Tibial nerve (tissue), 4 donors: Measurements from ENCODE around the gene FAU. TPM values are rescaled to one million over a fixed set of nuclear protein-coding genes. Genes with fewer than 3 reads are reported as not detected.

Experiments
- DNase-seq, 2 donors: peaks; one replicate each; pipeline ENCODE4 v3.0.0-alpha.2; 2019; ENCODE audit warnings: low spot score in 2 of 2
- H3K27ac ChIP-seq, 4 donors: fragments of 200-600 bp; sonication (generic) in 3 of 4; one replicate each; pipeline ENCODE4 v1.5.1; 2017 to 2019; ENCODE audit warnings: mild to moderate bottlenecking in 1 of 4
- H3K27me3 ChIP-seq, 2 donors: fragments of 200-600 bp; sonication (generic) in 1 of 2; one replicate each; pipeline versions ENCODE4 v1.5.1 to v1.6.0; 2017 to 2019
- H3K36me3 ChIP-seq, 3 donors: fragments of 200-600 bp; sonication (generic); one replicate each; pipeline ENCODE4 v1.5.1; 2018 to 2019
- H3K4me1 ChIP-seq, 4 donors: fragments of 200-600 bp; sonication (generic) in 3 of 4; one replicate each; pipeline ENCODE4 v1.5.1; 2017 to 2019
- H3K4me3 ChIP-seq, 4 donors: fragments of 200-600 bp; sonication (generic) in 3 of 4; one replicate each; pipeline ENCODE4 v1.5.1; 2017 to 2019; ENCODE audit warnings: mild to moderate bottlenecking in 1 of 4, moderate library complexity in 1 of 4
- H3K9me3 ChIP-seq, 4 donors: fragments of 200-600 bp; sonication (generic) in 3 of 4; one replicate each; pipeline ENCODE4 v1.5.1; 2017 to 2019
- CTCF ChIP-seq, 5 experiments: fragments of 200-600 bp in 3 of 5; fragments of 450-650 bp in 2 of 5; sonication (generic) in 3 of 5; IDR thresholded peaks; one replicate each; pipeline ENCODE4 v1.5.1; 2016 to 2019; ENCODE audit warnings: antibody characterized with exemption in 5 of 5, mild to moderate bottlenecking in 3 of 5, moderate library complexity in 2 of 5
- EP300 ChIP-seq, 2 donors: sonication (generic); formaldehyde crosslinking; IDR thresholded peaks; one replicate each; pipeline ENCODE4 v1.6.1; 2017; ENCODE audit warnings: antibody characterized with exemption in 2 of 2, mild to moderate bottlenecking in 1 of 2
- POLR2A ChIP-seq, 2 donors: fragments of 450-650 bp; IDR thresholded peaks; one replicate each; pipeline ENCODE4 v1.6.1; 2017; ENCODE audit warnings: antibody characterized with exemption in 2 of 2, mild to moderate bottlenecking in 2 of 2, moderate library complexity in 2 of 2
- WGBS, 2 donors: methylation state at CpG; one replicate each; pipeline ENCODE4 v1.1.5; 2018; 5-methylcytosine and 5-hydroxymethylcytosine counted together
- total RNA-seq, 4 donors: library from RNA; depleted of rRNA; stranded (reverse); fragments of >200 nt; gene quantifications; one replicate each; pipeline ENCODE4 v1.1.0, GENCODE V29; 2016

The FAU gene
- total RNA-seq, 4 donors from 2014 or later, result 1,078 to 1,548 (median 1,229) TPM

- TF ChIP-seq EP300 (IDR thresholded peaks at IDR 0.05) (no peak), CTCF (IDR thresholded peaks at IDR 0.05) (no peak), POLR2A (IDR thresholded peaks at IDR 0.05) (no peak)
- H3K4me1 ChIP-seq, result peaks cover 0 to 38% (median 17%) of the 10 kb centered on the region in 4 donors
- 86 to 96% methylated on average over 9 to 19 of the region's 19 CpGs for WGBS, 2 donors
- peaks cover 0 to 72% (median 52%) of the 10 kb centered on the region in 3 donors for H3K36me3 ChIP-seq
- H3K27me3 ChIP-seq, result no peaks in the 10 kb centered on the region
- no peaks in the 10 kb centered on the region for H3K9me3 ChIP-seq
- no peak for DNase-seq
- H3K4me3 ChIP-seq, result no peak overlapping the region
- H3K27ac ChIP-seq, result no peak overlapping the region
Measured at GRCh38 chr11:65130631-65131416, 8.9 kb upstream of the FAU start.

GRCh38 chr11:65129649-65130441, 7.9 kb upstream of the FAU start:
- TF ChIP-seq CTCF (IDR thresholded peaks at IDR 0.05), result no peak
- no peak for TF ChIP-seq EP300 (IDR thresholded peaks at IDR 0.05)
- TF ChIP-seq POLR2A (IDR thresholded peaks at IDR 0.05), result no peak
- Histone ChIP-seq H3K27me3 (no peaks in the 10 kb centered on the region), H3K4me1 (peaks cover 0 to 31% (median 11%) of the 10 kb centered on the region in 4 donors), H3K36me3 (peaks cover 0 to 82% (median 55%) of the 10 kb centered on the region in 3 donors), H3K4me3 (no peak overlapping the region), H3K27ac (no peak overlapping the region), H3K9me3 (no peaks in the 10 kb centered on the region)
- no peak for DNase-seq
- 85 to 86% methylated on average over 13 of the region's 13 CpGs for WGBS, 2 donors

- Histone ChIP-seq H3K4me3 (no peak overlapping the region), H3K9me3 (no peaks in the 10 kb centered on the region), H3K27ac (no peak overlapping the region), H3K36me3 (peaks cover 0 to 89% (median 56%) of the 10 kb centered on the region in 3 donors), H3K4me1 (peaks cover 0 to 30% (median 10%) of the 10 kb centered on the region in 4 donors), H3K27me3 (no peaks in the 10 kb centered on the region)
- TF ChIP-seq CTCF (IDR thresholded peaks at IDR 0.05), result no peak
- TF ChIP-seq EP300 (IDR thresholded peaks at IDR 0.05), result no peak
- no peak for TF ChIP-seq POLR2A (IDR thresholded peaks at IDR 0.05)
- no peak for DNase-seq
- 77 to 80% methylated on average over 15 of the region's 15 CpGs for WGBS, 2 donors
Measured at GRCh38 chr11:65128182-65129145, 6.5 kb upstream of the FAU start.

- Histone ChIP-seq H3K4me3 (no peak overlapping the region), H3K27ac (no peak overlapping the region), H3K9me3 (no peaks in the 10 kb centered on the region), H3K4me1 (peaks cover 0 to 30% (median 2%) of the 10 kb centered on the region in 4 donors), H3K36me3 (peaks cover 0 to 85% (median 53%) of the 10 kb centered on the region in 3 donors), H3K27me3 (no peaks in the 10 kb centered on the region)
- WGBS, 2 donors, result 71 to 78% methylated on average over 12 of the region's 12 CpGs
- no peak for TF ChIP-seq EP300 (IDR thresholded peaks at IDR 0.05)
- no peak for TF ChIP-seq CTCF (IDR thresholded peaks at IDR 0.05)
- TF ChIP-seq POLR2A (IDR thresholded peaks at IDR 0.05), result no peak
- no peak for DNase-seq
Measured at GRCh38 chr11:65127473-65128181, 5.7 kb upstream of the FAU start.
